NK-92 (cell line): ENCODE measurements around the gene TSHR.
A peak's percentile ranks its signal among the peaks of the same experiment; 100 is the strongest.

Experiments used
- DNase-seq: peaks from one replicate; lab custom pipeline; 2025; ENCODE audit not compliant: unreplicated experiment; lab: John Stamatoyannopoulos, UW

TSHR gene

DNA sequence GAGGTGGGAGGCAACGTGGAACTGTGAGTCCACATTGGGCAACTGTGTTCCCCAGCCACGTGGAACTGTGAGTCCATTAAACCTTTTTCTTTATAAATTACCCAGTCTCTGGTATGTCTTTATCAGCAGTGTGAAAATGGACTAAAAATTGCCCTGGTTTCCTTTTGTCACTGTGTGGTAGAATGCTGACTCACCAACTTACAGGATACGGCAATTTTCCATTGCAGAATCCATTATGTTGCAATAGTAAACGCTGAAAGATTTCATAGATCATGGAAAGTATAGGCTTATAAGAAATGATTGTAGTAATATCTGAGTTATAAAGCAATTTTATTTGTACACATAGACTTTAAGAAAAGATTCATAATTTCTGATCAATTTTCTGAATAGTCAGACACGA lies 172.4 kb downstream of the TSHR start:
- no peak for DNase-seq

- DNase-seq = no peak
These were observed 173.8 kb downstream of the TSHR start for GRCh38 chr14:81129242-81129641.

DNA sequence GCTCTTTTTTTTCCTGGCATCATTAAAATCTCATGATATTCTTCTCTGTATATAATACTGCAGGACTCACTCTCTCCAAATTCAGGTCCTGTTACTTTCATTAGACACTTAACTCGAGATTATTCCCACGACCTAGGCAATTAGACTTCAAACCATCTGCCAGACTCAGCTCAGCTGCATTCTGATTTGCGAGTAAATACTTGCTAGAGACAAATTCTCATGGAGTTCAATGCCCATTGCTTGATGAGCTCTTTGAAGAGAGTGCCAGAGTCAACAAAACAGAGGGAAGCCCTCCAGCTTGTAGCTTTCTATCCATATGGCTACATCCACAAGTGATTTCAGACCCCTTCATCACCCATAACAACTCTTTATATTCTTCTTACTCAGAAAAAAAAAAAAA lies 177.0 kb downstream of the TSHR start:
- no peak for DNase-seq

GRCh38 chr14:81133400-81133799 lies 178.0 kb downstream of the TSHR start:
- no peak for DNase-seq

- no peak for DNase-seq
These were observed 181.9 kb downstream of the TSHR start for GRCh38 chr14:81137316-81137715.

DNA sequence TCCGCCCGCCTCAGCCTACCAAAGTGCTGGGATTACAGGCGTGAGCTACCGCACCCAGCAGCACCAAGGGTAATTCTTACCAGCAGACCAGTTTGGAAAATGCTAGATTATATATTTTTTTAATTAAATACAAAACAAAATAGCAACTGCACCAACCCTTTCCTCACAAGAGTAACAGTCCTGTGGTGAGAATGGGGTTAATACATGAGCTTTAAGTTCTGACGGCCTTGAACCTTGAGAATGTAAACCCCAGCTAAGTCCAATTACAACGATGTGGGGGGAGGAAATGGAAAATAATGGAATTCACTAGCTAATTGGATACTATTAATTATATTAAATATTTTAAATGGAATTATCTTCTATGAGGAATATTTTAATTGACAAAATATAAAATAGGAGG lies 183.0 kb downstream of the TSHR start:
- DNase-seq = no peak

DNA sequence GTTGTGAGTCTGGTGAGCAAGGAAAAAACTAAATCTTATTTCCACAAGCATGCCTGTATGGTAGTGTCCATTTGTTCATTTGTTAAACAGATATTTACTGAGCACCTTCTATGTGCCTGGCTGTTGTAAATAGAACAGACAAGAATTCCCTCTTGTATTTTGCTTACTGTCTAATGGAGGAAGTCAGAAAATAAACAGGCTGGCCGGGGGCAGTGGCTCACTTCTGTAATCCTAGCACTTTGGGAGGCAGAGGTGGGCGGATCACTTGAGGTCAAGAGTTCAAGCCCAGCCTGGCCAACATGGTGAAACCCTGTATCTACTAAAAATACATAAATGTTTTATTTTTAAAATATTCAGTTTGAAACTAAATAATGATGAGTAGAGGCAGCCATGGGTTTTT lies 186.0 kb downstream of the TSHR start:
- DNase-seq = no peak

DNA sequence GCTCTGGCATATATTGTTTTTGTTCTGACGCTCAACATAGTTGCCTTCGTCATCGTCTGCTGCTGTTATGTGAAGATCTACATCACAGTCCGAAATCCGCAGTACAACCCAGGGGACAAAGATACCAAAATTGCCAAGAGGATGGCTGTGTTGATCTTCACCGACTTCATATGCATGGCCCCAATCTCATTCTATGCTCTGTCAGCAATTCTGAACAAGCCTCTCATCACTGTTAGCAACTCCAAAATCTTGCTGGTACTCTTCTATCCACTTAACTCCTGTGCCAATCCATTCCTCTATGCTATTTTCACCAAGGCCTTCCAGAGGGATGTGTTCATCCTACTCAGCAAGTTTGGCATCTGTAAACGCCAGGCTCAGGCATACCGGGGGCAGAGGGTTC lies 188.4 kb downstream of the TSHR start:
- no peak for DNase-seq

DNA sequence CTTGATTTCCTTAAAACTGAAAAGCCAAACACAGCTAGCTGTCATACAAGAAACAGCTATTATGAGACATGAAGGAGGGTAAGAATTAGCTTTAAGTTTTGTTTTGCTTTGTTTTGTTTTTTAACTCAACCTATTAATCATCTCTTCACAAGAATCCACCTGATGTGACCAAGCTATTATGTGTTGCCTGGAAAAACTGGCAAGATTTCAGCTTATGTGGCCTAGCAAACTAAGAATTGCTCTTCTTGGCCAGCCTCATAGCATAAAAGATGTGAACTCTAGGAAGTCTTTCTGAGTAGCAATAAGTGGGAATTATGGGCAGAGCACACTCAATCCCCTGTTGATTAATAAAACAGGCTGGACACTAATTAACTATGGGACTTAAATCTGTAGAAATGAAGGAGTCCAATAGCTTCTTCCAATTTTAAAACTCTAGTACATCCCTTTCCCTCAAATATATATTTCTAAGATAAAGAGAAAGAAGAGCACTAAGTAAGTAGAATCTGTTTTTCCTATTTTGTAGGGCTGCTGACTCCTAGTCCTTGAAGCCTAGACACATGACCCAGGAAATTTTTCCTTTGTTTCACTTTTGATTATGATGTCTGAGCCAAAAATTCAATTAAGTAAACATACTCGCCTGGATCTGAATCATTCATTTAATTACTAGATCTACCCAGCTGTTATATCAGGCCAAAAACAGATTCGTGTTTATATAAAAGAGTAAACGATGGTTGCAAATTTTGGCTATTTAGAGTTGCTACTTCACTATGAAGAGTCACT lies 189.6 kb downstream of the TSHR start:
- DNase-seq = no peak

GRCh38 chr14:81147140-81147897 lies 191.9 kb downstream of the TSHR start:
- DNase-seq = no peak

DNA sequence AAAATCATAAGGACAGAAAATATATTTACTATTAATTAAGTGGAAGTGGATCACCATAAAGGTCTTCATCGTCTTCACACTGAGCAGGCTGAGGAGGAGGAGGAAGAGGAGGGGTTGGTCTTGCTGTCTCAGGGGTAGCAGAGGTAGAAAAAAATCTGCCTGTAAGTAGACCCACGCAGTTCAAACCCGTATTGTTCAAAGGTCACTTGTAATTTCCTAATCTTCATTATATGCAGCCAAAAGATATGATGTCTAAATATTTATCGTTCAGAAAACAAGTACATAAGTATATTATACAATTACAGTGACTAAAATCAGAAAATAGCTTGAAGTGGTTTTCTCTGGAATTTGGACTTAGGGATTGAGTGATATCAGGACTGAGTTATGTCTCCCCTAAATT lies 193.2 kb downstream of the TSHR start:
- no peak for DNase-seq

GRCh38 chr14:81153187-81153586 lies 197.8 kb downstream of the TSHR start:
- DNase-seq = no peak

DNA sequence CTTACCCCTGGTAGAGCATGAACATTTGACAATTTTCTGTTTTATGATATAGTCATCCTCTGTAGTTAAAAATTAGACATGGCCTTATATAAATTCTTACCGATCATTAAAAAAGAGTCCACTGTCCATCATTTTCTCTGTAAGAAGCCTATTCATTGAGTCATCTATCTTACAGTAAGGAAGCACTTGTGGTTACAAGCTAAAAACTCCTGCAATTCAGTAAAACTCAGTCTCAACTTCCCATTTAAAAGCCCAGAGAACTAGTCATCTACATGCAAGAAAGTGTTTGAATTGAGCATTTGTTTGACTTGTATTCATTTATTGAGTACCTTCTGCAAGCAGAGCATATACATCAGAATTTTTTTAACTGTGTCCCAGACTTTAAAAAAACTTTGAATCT lies 202.0 kb downstream of the TSHR start:
- DNase-seq = no peak

DNA sequence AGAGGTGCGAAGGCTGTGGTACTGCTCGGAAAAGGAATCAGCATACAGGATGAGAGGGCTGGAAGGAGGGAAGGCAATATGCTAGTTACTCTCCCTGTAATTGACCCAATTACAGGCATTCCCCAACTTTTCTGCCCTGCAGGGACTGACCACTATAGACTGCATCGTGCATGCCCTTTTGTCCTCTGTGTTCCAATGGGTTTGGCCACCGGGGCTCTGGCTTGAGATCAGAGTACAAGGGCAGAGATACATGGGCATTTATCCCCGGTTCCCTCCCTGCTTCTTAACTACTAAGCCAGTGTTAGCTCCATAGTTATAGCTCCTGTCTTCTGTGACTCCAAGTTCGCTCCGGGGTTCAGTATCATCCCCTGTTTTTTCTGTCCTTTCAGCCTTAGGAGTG lies 205.7 kb downstream of the TSHR start:
- no peak for DNase-seq

GRCh38 chr14:81161749-81162148 lies 206.3 kb downstream of the TSHR start:
- DNase-seq = no peak

- no peak for DNase-seq
These were observed 207.5 kb downstream of the TSHR start for GRCh38 chr14:81162941-81163340.

DNA sequence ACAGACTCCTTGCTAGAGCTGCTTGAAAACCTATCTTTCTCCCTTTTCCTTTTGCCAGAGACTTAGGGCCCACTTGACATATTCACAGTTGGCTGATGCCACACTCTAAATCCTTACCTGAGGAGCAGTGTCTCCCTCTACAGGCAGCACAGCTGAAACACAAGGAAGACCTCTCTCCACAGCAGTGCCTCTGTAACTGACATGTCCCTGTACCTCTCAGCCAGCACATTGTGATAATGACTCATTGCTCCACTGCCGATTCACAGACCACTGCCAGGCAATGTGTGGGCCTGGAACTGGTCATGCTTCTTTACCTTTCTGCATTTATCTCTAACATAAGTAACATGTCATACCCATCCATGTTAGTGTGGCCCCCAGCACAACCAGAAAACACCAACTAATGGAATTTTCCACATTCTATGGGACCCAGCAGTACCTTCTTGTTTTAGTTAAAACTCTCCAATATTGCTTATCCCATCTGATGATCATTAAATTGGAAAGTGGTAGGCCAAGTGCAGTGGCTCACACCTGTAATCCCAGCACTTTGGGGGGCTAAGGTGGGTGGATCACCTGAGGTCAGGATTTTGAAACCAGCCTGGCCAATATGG lies 208.8 kb downstream of the TSHR start:
- no peak for DNase-seq

DNA sequence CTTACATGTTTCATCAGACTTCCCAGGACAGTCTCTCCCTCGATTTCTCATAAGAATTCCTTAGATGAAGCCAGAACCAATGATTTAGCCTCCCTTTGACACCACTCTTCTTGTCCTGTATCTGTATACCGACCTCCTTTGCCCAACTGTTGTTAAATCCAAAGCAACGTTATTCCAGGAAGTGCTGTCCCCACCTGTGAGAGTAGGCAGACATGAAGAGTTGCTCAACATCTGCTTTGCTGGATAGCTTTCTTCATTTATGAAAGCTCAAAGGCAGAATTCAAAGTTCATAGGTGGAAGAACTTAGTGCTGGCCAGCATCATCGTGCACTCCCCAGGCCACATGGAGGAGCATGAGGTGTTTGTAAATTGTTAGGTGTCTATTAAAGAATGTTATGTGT lies 209.8 kb downstream of the TSHR start:
- DNase-seq = no peak

DNA sequence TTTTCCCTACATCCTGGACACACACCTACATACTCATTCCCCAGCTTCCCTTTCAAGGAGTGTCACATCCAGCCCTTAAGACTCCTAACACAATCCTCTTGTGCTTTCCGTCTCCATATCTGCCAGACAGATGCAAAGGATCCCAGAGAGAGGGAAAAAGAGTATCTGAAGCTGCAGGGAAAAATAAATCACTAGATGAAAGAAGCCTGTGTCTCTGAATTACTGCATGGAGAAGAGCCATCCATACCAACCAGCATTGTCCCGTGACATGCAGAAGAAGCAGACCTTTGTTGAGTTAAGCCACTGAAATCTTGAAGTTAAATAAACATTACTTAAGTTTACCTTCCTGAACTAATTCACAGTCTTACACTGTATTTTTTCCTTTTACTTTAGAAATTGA lies 210.7 kb downstream of the TSHR start:
- DNase-seq = no peak

GRCh38 chr14:81169267-81169666 lies 213.8 kb downstream of the TSHR start:
- DNase-seq = no peak

GRCh38 chr14:81169711-81170103 lies 214.3 kb downstream of the TSHR start:
- DNase-seq = no peak

- DNase-seq = peak; percentile 32
These were observed 214.8 kb downstream of the TSHR start for GRCh38 chr14:81170104-81170828.
